SK-N-SH (cell line): Measurements from ENCODE around the gene ERC2. TPM values are rescaled to one million over a fixed set of nuclear protein-coding genes. Genes with fewer than 3 reads are reported as not detected.

Source experiments
- CTCF ChIA-PET: fragments of 300-600, 350-600 bp; formaldehyde crosslinking; extraction: SDS; loops from one replicate; lab custom pipeline; 2021; lab: Yijun Ruan, JAX
- POLR2A ChIA-PET: fragments of 350-600 bp; sonication (Branson Sonifier 250); formaldehyde crosslinking; extraction: SDS; loops from one replicate; lab custom pipeline; 2020; ENCODE audit warnings: antibody characterized with exemption, inconsistent platforms; lab: Yijun Ruan, JAX
- DNase-seq: peaks from one replicate; pipeline ENCODE4 v3.0.0; 2012
- H2AFZ ChIP-seq: fragments of 200-600 bp; sonication (generic); 2 replicates; pipeline ENCODE4 v1.8.1; 2016; ENCODE audit warnings: antibody characterized with exemption, mild to moderate bottlenecking, low read depth
- H3F3A ChIP-seq: fragments of 200-600 bp; sonication (generic); replicated peaks from 2 replicates; pipeline ENCODE3; 2016; ENCODE audit warnings: antibody characterized with exemption, mild to moderate bottlenecking; ENCODE audit not compliant: insufficient read depth
- H3K27ac ChIP-seq, 2 experiments: fragments of 200-500 bp in 1 of 2; fragments of 200-600 bp in 1 of 2; sonication (Bioruptor generic) in 1 of 2; sonication (generic), shearing (Covaris generic) in 1 of 2; 2 replicates each; pipeline versions ENCODE4 v1.5.1 to v1.6.1; 2014 to 2016; ENCODE audit warnings: low read depth in 2 of 2, inconsistent platforms in 1 of 2, low read length in 1 of 2, mild to moderate bottlenecking in 1 of 2, mixed read lengths in 1 of 2
- H3K27me3 ChIP-seq: fragments of 200-600 bp; sonication (generic), shearing (Covaris generic); 2 replicates; pipeline ENCODE4 v1.6.1; 2016; ENCODE audit warnings: mixed run types; ENCODE audit not compliant: insufficient read depth
- H3K36me3 ChIP-seq, 2 experiments: fragments of 200-500 bp in 1 of 2; fragments of 200-600 bp in 1 of 2; sonication (Bioruptor generic) in 1 of 2; sonication (generic) in 1 of 2; replicated peaks in 1 of 2; 2 replicates each; pipeline versions ENCODE3 to v1.5.1; 2014 to 2016; ENCODE audit warnings: low read length in 1 of 2, mild to moderate bottlenecking in 1 of 2; ENCODE audit not compliant: insufficient read depth in 2 of 2, control insufficient read depth in 1 of 2
- H3K4me1 ChIP-seq, 2 experiments: fragments of 200-500 bp in 1 of 2; fragments of 200-600 bp in 1 of 2; sonication (Bioruptor generic) in 1 of 2; sonication (generic), shearing (Covaris generic) in 1 of 2; 2 replicates each; pipeline versions ENCODE4 v1.5.1 to v1.6.1; 2014 to 2016; ENCODE audit warnings: low read depth in 1 of 2, low read length in 1 of 2, mixed run types in 1 of 2; ENCODE audit not compliant: insufficient read depth in 2 of 2, control insufficient read depth in 1 of 2
- H3K4me2 ChIP-seq: fragments of 200-600 bp; sonication (generic), shearing (Covaris generic); 2 replicates; pipeline ENCODE4 v1.6.1; 2017; ENCODE audit warnings: mixed run types
- H3K4me3 ChIP-seq, 2 experiments: fragments of 200-500 bp in 1 of 2; fragments of 200-600 bp in 1 of 2; sonication (Bioruptor generic) in 1 of 2; sonication (generic), shearing (Covaris generic) in 1 of 2; 2 replicates each; pipeline versions ENCODE4 v1.5.1 to v1.8.1; 2014 to 2016; ENCODE audit warnings: low read depth in 2 of 2, inconsistent platforms in 1 of 2, low read length in 1 of 2, mild to moderate bottlenecking in 1 of 2, mixed read lengths in 1 of 2, moderate library complexity in 1 of 2
- H3K79me2 ChIP-seq: fragments of 200-600 bp; sonication (generic); 2 replicates; pipeline ENCODE4 v1.8.1; 2017; ENCODE audit warnings: mild to moderate bottlenecking; ENCODE audit not compliant: insufficient read depth
- H3K9ac ChIP-seq: fragments of 200-600 bp; sonication (generic); 2 replicates; pipeline ENCODE4 v1.6.1; 2017; ENCODE audit warnings: mixed run types
- H3K9me2 ChIP-seq: fragments of 200-600 bp; sonication (generic); 2 replicates; pipeline ENCODE4 v1.6.1; 2017; ENCODE audit warnings: mixed run types
- H3K9me3 ChIP-seq: fragments of 200-600 bp; sonication (generic); 2 replicates; pipeline ENCODE4 v1.6.1; 2017; ENCODE audit warnings: mixed run types, mild to moderate bottlenecking, moderate library complexity
- H4K20me1 ChIP-seq: fragments of 200-600 bp; sonication (generic); 2 replicates; pipeline ENCODE4 v1.6.1; 2017; ENCODE audit warnings: mild to moderate bottlenecking, mixed run types; ENCODE audit not compliant: insufficient read depth
- CHD2 ChIP-seq: fragments of 150-350 bp; IDR thresholded peaks from 2 replicates; pipeline ENCODE4 v1.6.1; 2018; ENCODE audit warnings: low read length; ENCODE audit not compliant: partially characterized antibody
- CTCF ChIP-seq: fragments of 200-600 bp; sonication (generic); IDR thresholded peaks from 2 replicates; pipeline ENCODE4 v1.6.1; 2017; ENCODE audit warnings: antibody characterized with exemption, mild to moderate bottlenecking, moderate library complexity
- EP300 ChIP-seq, 2 experiments: IDR thresholded peaks; 2 replicates each; pipeline versions ENCODE4 v1.4.0 to v1.6.1; 2012; ENCODE audit warnings: borderline replicate concordance in 1 of 2, low read depth in 1 of 2, low read length in 1 of 2
- FOSL2 ChIP-seq: IDR thresholded peaks from 2 replicates; pipeline ENCODE4 v1.4.0; 2012; ENCODE audit warnings: low read depth, mild to moderate bottlenecking, moderate library complexity, borderline replicate concordance
- FOXJ3 ChIP-seq: sonication (generic); formaldehyde crosslinking; IDR thresholded peaks from 2 replicates; pipeline ENCODE4 v1.5.1; 2020; ENCODE audit warnings: mild to moderate bottlenecking, missing genetic modification reagents
- GABPA ChIP-seq: IDR thresholded peaks from 2 replicates; pipeline ENCODE4 v1.4.0; 2012; ENCODE audit warnings: low read depth, mild to moderate bottlenecking
- GATA2 ChIP-seq: sonication (generic); formaldehyde crosslinking; IDR thresholded peaks from 2 replicates; pipeline ENCODE4 v1.5.0; 2020; ENCODE audit warnings: mild to moderate bottlenecking, missing genetic modification reagents
- IRF3 ChIP-seq: fragments of 150-350 bp; IDR thresholded peaks from 2 replicates; pipeline ENCODE4 v1.6.1; 2016; ENCODE audit warnings: mild to moderate bottlenecking, low read depth, low read length
- NFIC ChIP-seq: IDR thresholded peaks from 2 replicates; pipeline ENCODE4 v1.4.0; 2012; ENCODE audit warnings: borderline replicate concordance
- POLR2AphosphoS5 ChIP-seq: IDR thresholded peaks from 2 replicates; pipeline ENCODE4 v1.6.1; 2012; ENCODE audit warnings: low read depth, low read length
- RAD21 ChIP-seq: IDR thresholded peaks from 2 replicates; pipeline ENCODE4 v1.6.1; 2012; ENCODE audit warnings: mild to moderate bottlenecking, low read length
- RCOR1 ChIP-seq: fragments of 150-350 bp; IDR thresholded peaks from 2 replicates; pipeline ENCODE4 v1.6.1; 2017; ENCODE audit warnings: antibody characterized with exemption, low read length
- RXRA ChIP-seq: IDR thresholded peaks from 2 replicates; pipeline ENCODE4 v1.4.0; 2012; ENCODE audit warnings: low read depth, mild to moderate bottlenecking, borderline replicate concordance
- SIN3A ChIP-seq: IDR thresholded peaks from 2 replicates; pipeline ENCODE4 v1.6.1; 2012; ENCODE audit warnings: low read depth, mild to moderate bottlenecking, low read length, moderate library complexity, borderline replicate concordance
- SMC3 ChIP-seq: IDR thresholded peaks from 2 replicates; pipeline ENCODE4 v1.6.1; 2012; ENCODE audit warnings: low read depth, low read length, improper control_type of control experiment
- TCF12 ChIP-seq: IDR thresholded peaks from 2 replicates; pipeline ENCODE4 v1.4.0; 2012
- TEAD4 ChIP-seq: IDR thresholded peaks from 2 replicates; pipeline ENCODE4 v1.4.0; 2012; ENCODE audit warnings: mild to moderate bottlenecking, borderline replicate concordance; ENCODE audit not compliant: insufficient read depth
- USF2 ChIP-seq: fragments of 150-350 bp; IDR thresholded peaks from 2 replicates; pipeline ENCODE4 v1.6.1; 2017; ENCODE audit warnings: antibody characterized with exemption, low read length, low read depth, borderline replicate concordance
- WGBS: methylation state at CpG from one replicate; pipeline ENCODE4 v1.1.6; 2017; ENCODE audit warnings: low lambda C conversion rate; 5-methylcytosine and 5-hydroxymethylcytosine counted together
- polyA plus RNA-seq, 3 experiments: library from polyadenylated mRNA; depleted of rRNA; stranded (reverse); fragments of >200 nt; gene quantifications; 2 replicates each; pipeline ENCODE4 v1.2.3, GENCODE V29; 2012
- TF ChIP-seq, protein P1 (sequence below): IDR thresholded peaks from 2 replicates; pipeline ENCODE4; 2012
- TF ChIP-seq, protein P2 (sequence below): IDR thresholded peaks from 2 replicates; pipeline ENCODE4 v1.4.0; 2012; ENCODE audit warnings: low read depth, borderline replicate concordance

ERC2 gene
- polyA plus RNA-seq, 1 of the 3 experiments (the other 2 are of a cell fraction) = 1.6 TPM

DNA sequence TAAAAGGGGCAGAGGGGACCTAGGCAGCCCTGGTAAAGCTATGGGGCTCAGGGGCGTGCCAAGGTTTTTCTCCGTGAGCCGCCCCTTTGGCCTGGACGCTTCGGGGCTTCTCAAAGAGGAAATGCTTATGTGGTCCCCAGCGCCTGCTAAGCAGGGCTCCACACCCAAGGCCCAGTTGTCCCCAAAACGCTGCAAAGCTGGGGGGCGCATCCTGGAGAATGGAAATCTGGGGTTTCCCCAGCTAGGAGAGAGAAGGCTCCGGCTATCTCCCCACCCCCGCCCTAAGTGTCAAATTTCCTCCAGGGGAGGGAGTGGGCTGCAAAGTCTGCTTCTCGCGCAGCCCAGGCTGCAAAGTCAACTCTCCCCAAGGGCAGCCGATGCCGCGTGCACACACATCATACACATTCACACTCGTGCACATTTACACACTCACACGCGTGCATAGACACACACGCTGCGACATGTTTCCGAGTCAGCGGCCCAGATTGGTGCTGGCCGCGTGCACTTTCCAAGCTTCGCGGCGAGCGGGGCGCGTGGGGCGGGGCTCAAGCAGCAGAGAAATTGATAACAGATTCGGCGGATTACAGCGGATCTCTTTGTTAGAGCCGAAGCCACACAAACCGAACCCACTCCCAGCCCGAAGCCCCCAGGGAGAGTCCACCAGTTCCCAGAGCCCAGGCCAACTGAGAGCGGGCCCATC, 985.6 kb downstream of the ERC2 start:
- no peak overlapping the region for H3K4me3 ChIP-seq
- H3K4me1 ChIP-seq = peaks cover 3 to 24% of the 10 kb centered on the region in 2 experiments; a peak in 2 of 4 replicates
- peaks cover 4% of the 10 kb centered on the region for H3F3A ChIP-seq
- peak overlapping the region; percentile 98; the same call in 1 of the 2 replicates for H3K4me2 ChIP-seq
- no peak overlapping the region for H2AFZ ChIP-seq
- TF ChIP-seq RCOR1 (no peak), POLR2AphosphoS5 (no peak), NFIC (no peak), SMC3 (no peak), USF2 (no peak), GATA2 (CRISPR knock-in tag) (no peak), TEAD4 (no peak), EP300 (IDR thresholded peaks at IDR 0.05; ENCODE audit: borderline replicate concordance in 1 of 2, low read depth in 1 of 2, low read length in 1 of 2) (no peak), TCF12 (no peak), RXRA (no peak), FOSL2 (no peak), GABPA (no peak), SIN3A (no peak), FOXJ3 (no peak), CHD2 (no peak), CTCF (no peak), IRF3 (no peak), RAD21 (no peak)
- TF ChIP-seq, protein P1, sequence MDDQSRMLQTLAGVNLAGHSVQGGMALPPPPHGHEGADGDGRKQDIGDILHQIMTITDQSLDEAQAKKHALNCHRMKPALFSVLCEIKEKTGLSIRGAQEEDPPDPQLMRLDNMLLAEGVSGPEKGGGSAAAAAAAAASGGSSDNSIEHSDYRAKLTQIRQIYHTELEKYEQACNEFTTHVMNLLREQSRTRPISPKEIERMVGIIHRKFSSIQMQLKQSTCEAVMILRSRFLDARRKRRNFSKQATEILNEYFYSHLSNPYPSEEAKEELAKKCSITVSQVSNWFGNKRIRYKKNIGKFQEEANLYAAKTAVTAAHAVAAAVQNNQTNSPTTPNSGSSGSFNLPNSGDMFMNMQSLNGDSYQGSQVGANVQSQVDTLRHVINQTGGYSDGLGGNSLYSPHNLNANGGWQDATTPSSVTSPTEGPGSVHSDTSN = no peak
- TF ChIP-seq, protein P2, sequence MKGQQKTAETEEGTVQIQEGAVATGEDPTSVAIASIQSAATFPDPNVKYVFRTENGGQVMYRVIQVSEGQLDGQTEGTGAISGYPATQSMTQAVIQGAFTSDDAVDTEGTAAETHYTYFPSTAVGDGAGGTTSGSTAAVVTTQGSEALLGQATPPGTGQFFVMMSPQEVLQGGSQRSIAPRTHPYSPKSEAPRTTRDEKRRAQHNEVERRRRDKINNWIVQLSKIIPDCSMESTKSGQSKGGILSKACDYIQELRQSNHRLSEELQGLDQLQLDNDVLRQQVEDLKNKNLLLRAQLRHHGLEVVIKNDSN = no peak
- no peak for DNase-seq
- WGBS = 95% methylated on average over 28 of the region's 38 CpGs
- ChIA-PET POLR2A (no interaction called here), CTCF (no interaction called here)
- no peak overlapping the region for H3K9ac ChIP-seq
- H3K27me3 ChIP-seq = no peaks in the 10 kb centered on the region
- no peak overlapping the region for H3K27ac ChIP-seq
- H3K9me3 ChIP-seq = no peaks in the 10 kb centered on the region
- peaks cover 12 to 20% of the 10 kb centered on the region in 2 experiments for H3K36me3 ChIP-seq
- H3K79me2 ChIP-seq = peaks cover 99% of the 10 kb centered on the region
- H3K9me2 ChIP-seq = no peaks in the 10 kb centered on the region
- no peaks in the 10 kb centered on the region for H4K20me1 ChIP-seq
